GM23338 (cell line): Measurements from ENCODE around the gene EXOC6.

Source experiments
- CREB1 ChIP-seq: fragments of 250-450 bp; sonication (Bioruptor Pico); IDR thresholded peaks from 2 replicates; pipeline ENCODE4 v1.5.0; 2020; ENCODE audit warnings: low read depth, mild to moderate bottlenecking, moderate library complexity
- CTCF ChIP-seq, 2 experiments: fragments of 200-600 bp in 1 of 2; sonication (generic) in 1 of 2; conservative IDR thresholded peaks; 2 replicates each; pipeline versions ENCODE4 v1.5.1 to v1.6.1; 2016 to 2017; ENCODE audit warnings: antibody characterized with exemption in 2 of 2, low read depth in 2 of 2, mild to moderate bottlenecking in 2 of 2, moderate library complexity in 1 of 2
- EZH2 ChIP-seq: fragments of 200-600 bp; sonication (generic); IDR thresholded peaks from one replicate; pipeline ENCODE4 v1.8.0; 2017; ENCODE audit warnings: antibody characterized with exemption, mild to moderate bottlenecking, low read depth; ENCODE audit not compliant: unreplicated experiment
- EZH2phosphoT487 ChIP-seq: fragments of 200-600 bp; sonication (generic); IDR thresholded peaks from one replicate; pipeline ENCODE4 v1.8.1; 2018; ENCODE audit warnings: antibody characterized with exemption; ENCODE audit not compliant: unreplicated experiment
- NANOG ChIP-seq: IDR thresholded peaks from 2 replicates; pipeline ENCODE4 v1.6.1; 2016; ENCODE audit warnings: antibody characterized with exemption, borderline replicate concordance
- POLR2AphosphoS5 ChIP-seq: IDR thresholded peaks from 2 replicates; pipeline ENCODE4 v1.6.1; 2016; ENCODE audit warnings: antibody characterized with exemption, low read depth
- TF ChIP-seq, protein P1 (sequence below): fragments of 250-450 bp; sonication (Bioruptor Pico); IDR thresholded peaks from 2 replicates; pipeline ENCODE4 v1.5.0; 2020; ENCODE audit warnings: mild to moderate bottlenecking, moderate library complexity
- TF ChIP-seq, protein P2 (sequence below): IDR thresholded peaks from one replicate; pipeline ENCODE4 v1.6.1; 2018; ENCODE audit warnings: antibody characterized with exemption; ENCODE audit not compliant: unreplicated experiment

- TF ChIP-seq EZH2phosphoT487, result no peak
- TF ChIP-seq, protein P1, sequence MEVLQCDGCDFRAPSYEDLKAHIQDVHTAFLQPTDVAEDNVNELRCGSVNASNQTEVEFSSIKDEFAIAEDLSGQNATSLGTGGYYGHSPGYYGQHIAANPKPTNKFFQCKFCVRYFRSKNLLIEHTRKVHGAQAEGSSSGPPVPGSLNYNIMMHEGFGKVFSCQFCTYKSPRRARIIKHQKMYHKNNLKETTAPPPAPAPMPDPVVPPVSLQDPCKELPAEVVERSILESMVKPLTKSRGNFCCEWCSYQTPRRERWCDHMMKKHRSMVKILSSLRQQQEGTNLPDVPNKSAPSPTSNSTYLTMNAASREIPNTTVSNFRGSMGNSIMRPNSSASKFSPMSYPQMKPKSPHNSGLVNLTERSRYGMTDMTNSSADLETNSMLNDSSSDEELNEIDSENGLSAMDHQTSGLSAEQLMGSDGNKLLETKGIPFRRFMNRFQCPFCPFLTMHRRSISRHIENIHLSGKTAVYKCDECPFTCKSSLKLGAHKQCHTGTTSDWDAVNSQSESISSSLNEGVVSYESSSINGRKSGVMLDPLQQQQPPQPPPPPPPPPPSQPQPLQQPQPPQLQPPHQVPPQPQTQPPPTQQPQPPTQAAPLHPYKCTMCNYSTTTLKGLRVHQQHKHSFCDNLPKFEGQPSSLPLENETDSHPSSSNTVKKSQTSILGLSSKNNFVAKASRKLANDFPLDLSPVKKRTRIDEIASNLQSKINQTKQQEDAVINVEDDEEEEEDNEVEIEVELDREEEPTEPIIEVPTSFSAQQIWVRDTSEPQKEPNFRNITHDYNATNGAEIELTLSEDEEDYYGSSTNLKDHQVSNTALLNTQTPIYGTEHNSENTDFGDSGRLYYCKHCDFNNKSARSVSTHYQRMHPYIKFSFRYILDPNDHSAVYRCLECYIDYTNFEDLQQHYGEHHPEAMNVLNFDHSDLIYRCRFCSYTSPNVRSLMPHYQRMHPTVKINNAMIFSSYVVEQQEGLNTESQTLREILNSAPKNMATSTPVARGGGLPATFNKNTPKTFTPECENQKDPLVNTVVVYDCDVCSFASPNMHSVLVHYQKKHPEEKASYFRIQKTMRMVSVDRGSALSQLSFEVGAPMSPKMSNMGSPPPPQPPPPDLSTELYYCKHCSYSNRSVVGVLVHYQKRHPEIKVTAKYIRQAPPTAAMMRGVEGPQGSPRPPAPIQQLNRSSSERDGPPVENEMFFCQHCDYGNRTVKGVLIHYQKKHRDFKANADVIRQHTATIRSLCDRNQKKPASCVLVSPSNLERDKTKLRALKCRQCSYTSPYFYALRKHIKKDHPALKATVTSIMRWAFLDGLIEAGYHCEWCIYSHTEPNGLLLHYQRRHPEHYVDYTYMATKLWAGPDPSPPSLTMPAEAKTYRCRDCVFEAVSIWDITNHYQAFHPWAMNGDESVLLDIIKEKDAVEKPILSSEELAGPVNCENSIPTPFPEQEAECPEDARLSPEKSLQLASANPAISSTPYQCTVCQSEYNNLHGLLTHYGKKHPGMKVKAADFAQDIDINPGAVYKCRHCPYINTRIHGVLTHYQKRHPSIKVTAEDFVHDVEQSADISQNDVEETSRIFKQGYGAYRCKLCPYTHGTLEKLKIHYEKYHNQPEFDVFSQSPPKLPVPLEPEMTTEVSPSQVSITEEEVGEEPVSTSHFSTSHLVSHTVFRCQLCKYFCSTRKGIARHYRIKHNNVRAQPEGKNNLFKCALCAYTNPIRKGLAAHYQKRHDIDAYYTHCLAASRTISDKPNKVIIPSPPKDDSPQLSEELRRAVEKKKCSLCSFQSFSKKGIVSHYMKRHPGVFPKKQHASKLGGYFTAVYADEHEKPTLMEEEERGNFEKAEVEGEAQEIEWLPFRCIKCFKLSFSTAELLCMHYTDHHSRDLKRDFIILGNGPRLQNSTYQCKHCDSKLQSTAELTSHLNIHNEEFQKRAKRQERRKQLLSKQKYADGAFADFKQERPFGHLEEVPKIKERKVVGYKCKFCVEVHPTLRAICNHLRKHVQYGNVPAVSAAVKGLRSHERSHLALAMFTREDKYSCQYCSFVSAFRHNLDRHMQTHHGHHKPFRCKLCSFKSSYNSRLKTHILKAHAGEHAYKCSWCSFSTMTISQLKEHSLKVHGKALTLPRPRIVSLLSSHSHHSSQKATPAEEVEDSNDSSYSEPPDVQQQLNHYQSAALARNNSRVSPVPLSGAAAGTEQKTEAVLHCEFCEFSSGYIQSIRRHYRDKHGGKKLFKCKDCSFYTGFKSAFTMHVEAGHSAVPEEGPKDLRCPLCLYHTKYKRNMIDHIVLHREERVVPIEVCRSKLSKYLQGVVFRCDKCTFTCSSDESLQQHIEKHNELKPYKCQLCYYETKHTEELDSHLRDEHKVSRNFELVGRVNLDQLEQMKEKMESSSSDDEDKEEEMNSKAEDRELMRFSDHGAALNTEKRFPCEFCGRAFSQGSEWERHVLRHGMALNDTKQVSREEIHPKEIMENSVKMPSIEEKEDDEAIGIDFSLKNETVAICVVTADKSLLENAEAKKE (CRISPR knock-in tag), result no peak
- TF ChIP-seq POLR2AphosphoS5, result no peak
- no peak for TF ChIP-seq CTCF (conservative IDR thresholded peaks at IDR 0.05; ENCODE audit: low read depth in 2 of 2)
- TF ChIP-seq EZH2, result no peak
- no peak for TF ChIP-seq CREB1
- TF ChIP-seq, protein P2, sequence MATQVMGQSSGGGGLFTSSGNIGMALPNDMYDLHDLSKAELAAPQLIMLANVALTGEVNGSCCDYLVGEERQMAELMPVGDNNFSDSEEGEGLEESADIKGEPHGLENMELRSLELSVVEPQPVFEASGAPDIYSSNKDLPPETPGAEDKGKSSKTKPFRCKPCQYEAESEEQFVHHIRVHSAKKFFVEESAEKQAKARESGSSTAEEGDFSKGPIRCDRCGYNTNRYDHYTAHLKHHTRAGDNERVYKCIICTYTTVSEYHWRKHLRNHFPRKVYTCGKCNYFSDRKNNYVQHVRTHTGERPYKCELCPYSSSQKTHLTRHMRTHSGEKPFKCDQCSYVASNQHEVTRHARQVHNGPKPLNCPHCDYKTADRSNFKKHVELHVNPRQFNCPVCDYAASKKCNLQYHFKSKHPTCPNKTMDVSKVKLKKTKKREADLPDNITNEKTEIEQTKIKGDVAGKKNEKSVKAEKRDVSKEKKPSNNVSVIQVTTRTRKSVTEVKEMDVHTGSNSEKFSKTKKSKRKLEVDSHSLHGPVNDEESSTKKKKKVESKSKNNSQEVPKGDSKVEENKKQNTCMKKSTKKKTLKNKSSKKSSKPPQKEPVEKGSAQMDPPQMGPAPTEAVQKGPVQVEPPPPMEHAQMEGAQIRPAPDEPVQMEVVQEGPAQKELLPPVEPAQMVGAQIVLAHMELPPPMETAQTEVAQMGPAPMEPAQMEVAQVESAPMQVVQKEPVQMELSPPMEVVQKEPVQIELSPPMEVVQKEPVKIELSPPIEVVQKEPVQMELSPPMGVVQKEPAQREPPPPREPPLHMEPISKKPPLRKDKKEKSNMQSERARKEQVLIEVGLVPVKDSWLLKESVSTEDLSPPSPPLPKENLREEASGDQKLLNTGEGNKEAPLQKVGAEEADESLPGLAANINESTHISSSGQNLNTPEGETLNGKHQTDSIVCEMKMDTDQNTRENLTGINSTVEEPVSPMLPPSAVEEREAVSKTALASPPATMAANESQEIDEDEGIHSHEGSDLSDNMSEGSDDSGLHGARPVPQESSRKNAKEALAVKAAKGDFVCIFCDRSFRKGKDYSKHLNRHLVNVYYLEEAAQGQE, result no peak
- no peak for TF ChIP-seq NANOG
These were observed 190.8 kb downstream of the EXOC6 start for GRCh38 chr10:93039110-93039509.
